GM12872 (cell line): ENCODE results near the gene PPCDC.

Experiments
- CTCF ChIP-seq: IDR thresholded peaks from 3 replicates; pipeline ENCODE4 v1.5.1; 2011; ENCODE audit warnings: low read depth, mild to moderate bottlenecking, low read length, moderate library complexity; ENCODE audit not compliant: insufficient read depth

Gene PPCDC

GRCh38 chr15:74988007-74988800 is 35.2 kb upstream of the PPCDC start:
- TF ChIP-seq CTCF, result peak; percentile 61

GRCh38 chr15:74989527-74989926 is 33.9 kb upstream of the PPCDC start:
- TF ChIP-seq CTCF, result no peak

- no peak for TF ChIP-seq CTCF
Observed at GRCh38 chr15:74992619-74993018, 30.8 kb upstream of the PPCDC start.

GRCh38 chr15:74994236-74994635 is 29.2 kb upstream of the PPCDC start:
- TF ChIP-seq CTCF, result no peak

GRCh38 chr15:74994685-74995084 is 28.7 kb upstream of the PPCDC start:
- no peak for TF ChIP-seq CTCF

GRCh38 chr15:74995182-74995778 is 28.1 kb upstream of the PPCDC start, which contains the start of gene SCAMP5:
Gene SCAMP5, plus strand, starts transcription at chr15:74995563. Its CDS starts 16,277 bp downstream, at chr15:75011840.
- TF ChIP-seq CTCF, result no peak

- no peak for TF ChIP-seq CTCF
Observed at GRCh38 chr15:74995779-74996765, 27.3 kb upstream of the PPCDC start.
